K562 (cell line): ENCODE data around the gene PLEKHG3.

Experiments used
- ARHGAP35 ChIP-seq: fragments of 450-650 bp; IDR thresholded peaks from 2 replicates; pipeline ENCODE4 v1.6.1; 2018; ENCODE audit not compliant: partially characterized antibody
- CBX5 ChIP-seq: IDR thresholded peaks from 2 replicates; pipeline ENCODE4 v1.6.1; 2014; ENCODE audit warnings: low read depth, borderline replicate concordance
- CHD2 ChIP-seq: IDR thresholded peaks from 2 replicates; pipeline ENCODE4 v1.6.1; 2011; ENCODE audit warnings: low read depth, low read length
- FOS ChIP-seq: IDR thresholded peaks from 3 replicates; pipeline ENCODE4 v1.6.1; 2011; ENCODE audit not compliant: insufficient read length; ENCODE audit errors: extremely low read depth
- GABPB1 ChIP-seq: sonication (generic); formaldehyde crosslinking; IDR thresholded peaks from 2 replicates; pipeline ENCODE4 v1.8.0; 2022; ENCODE audit warnings: mild to moderate bottlenecking, missing genetic modification reagents
- KDM5B ChIP-seq: fragments of 200-600 bp; sonication (generic); IDR thresholded peaks from 2 replicates; pipeline ENCODE4 v1.6.1; 2012; ENCODE audit warnings: low read depth, mild to moderate bottlenecking, moderate library complexity, low read length, control low read depth, inconsistent platforms; ENCODE audit not compliant: insufficient replicate concordance
- NBN ChIP-seq: fragments of 450-650 bp; IDR thresholded peaks from 2 replicates; pipeline ENCODE4 v1.6.1; 2016; ENCODE audit warnings: low read depth, mild to moderate bottlenecking
- NR2F6 ChIP-seq: fragments of 450-650 bp; formaldehyde crosslinking; IDR thresholded peaks from 2 replicates; pipeline ENCODE4 v1.4.0; 2020; ENCODE audit warnings: mild to moderate bottlenecking
- RFX5 ChIP-seq: IDR thresholded peaks from 2 replicates; pipeline ENCODE4 v1.6.1; 2011; ENCODE audit warnings: low read depth, mild to moderate bottlenecking, improper control_type of control experiment, low read length
- SIN3A ChIP-seq, 2 experiments: fragments of 150-350 bp in 1 of 2; IDR thresholded peaks; 2 replicates each; pipeline ENCODE4 v1.6.1; 2011 to 2016; ENCODE audit warnings: borderline replicate concordance in 2 of 2, low read depth in 2 of 2, low read length in 2 of 2, mild to moderate bottlenecking in 2 of 2, moderate library complexity in 2 of 2; ENCODE audit not compliant: control insufficient read depth in 1 of 2
- TF ChIP-seq, protein P1 (sequence below): sonication (generic); formaldehyde crosslinking; IDR thresholded peaks from 2 replicates; pipeline ENCODE4 v1.8.0; 2022; ENCODE audit warnings: missing genetic modification reagents, mild to moderate bottlenecking, borderline replicate concordance
- TF ChIP-seq, protein P2 (sequence below), 2 experiments: fragments of 150-350 bp in 1 of 2; IDR thresholded peaks; 2 replicates each; pipeline ENCODE4 v1.6.1; 2012 to 2016; ENCODE audit warnings: low read depth in 2 of 2, low read length in 2 of 2, mild to moderate bottlenecking in 1 of 2, moderate library complexity in 1 of 2
- TF ChIP-seq, protein P3 (sequence below): sonication (generic); formaldehyde crosslinking; IDR thresholded peaks from 2 replicates; pipeline ENCODE4 v1.4.0; 2020; ENCODE audit warnings: mild to moderate bottlenecking, missing genetic modification reagents
- TF ChIP-seq, protein P4 (sequence below): fragments of 200-600 bp; sonication (generic); IDR thresholded peaks from one replicate; pipeline ENCODE4 v1.6.1; 2012; ENCODE audit warnings: mild to moderate bottlenecking, low read depth, low read length, inconsistent platforms

DNA sequence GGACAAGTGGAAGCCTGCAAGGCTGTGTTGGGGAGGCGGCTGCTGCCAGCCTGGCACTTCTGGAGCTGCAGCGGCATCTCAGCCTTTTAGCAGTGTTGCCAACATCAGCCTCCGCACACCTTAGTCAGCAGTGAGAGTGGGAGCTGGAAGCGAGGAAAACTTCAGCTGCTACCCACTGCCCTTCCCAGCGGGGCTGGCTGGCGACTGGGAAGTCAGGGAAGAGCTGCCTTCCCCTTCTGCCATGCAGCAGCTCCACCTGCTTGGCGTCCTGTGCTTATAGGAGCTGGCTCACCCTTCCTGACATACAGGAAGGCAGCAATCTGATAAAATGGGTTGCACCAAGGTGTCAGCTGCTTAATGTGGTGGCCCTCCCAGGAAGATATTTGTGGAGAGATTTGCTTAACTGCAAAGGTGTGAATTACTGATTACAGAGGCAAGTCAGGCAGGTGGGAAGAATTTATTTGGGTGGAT, 15.4 kb upstream of the PLEKHG3 start:
- no peak for TF ChIP-seq NBN
- TF ChIP-seq CBX5 = no peak
- TF ChIP-seq FOS = no peak
- TF ChIP-seq KDM5B = no peak
- TF ChIP-seq, protein P1, sequence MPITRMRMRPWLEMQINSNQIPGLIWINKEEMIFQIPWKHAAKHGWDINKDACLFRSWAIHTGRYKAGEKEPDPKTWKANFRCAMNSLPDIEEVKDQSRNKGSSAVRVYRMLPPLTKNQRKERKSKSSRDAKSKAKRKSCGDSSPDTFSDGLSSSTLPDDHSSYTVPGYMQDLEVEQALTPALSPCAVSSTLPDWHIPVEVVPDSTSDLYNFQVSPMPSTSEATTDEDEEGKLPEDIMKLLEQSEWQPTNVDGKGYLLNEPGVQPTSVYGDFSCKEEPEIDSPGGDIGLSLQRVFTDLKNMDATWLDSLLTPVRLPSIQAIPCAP (CRISPR knock-in tag) = no peak
- TF ChIP-seq CHD2 = no peak
- TF ChIP-seq, protein P2, sequence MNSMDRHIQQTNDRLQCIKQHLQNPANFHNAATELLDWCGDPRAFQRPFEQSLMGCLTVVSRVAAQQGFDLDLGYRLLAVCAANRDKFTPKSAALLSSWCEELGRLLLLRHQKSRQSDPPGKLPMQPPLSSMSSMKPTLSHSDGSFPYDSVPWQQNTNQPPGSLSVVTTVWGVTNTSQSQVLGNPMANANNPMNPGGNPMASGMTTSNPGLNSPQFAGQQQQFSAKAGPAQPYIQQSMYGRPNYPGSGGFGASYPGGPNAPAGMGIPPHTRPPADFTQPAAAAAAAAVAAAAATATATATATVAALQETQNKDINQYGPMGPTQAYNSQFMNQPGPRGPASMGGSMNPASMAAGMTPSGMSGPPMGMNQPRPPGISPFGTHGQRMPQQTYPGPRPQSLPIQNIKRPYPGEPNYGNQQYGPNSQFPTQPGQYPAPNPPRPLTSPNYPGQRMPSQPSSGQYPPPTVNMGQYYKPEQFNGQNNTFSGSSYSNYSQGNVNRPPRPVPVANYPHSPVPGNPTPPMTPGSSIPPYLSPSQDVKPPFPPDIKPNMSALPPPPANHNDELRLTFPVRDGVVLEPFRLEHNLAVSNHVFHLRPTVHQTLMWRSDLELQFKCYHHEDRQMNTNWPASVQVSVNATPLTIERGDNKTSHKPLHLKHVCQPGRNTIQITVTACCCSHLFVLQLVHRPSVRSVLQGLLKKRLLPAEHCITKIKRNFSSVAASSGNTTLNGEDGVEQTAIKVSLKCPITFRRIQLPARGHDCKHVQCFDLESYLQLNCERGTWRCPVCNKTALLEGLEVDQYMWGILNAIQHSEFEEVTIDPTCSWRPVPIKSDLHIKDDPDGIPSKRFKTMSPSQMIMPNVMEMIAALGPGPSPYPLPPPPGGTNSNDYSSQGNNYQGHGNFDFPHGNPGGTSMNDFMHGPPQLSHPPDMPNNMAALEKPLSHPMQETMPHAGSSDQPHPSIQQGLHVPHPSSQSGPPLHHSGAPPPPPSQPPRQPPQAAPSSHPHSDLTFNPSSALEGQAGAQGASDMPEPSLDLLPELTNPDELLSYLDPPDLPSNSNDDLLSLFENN (IDR thresholded peaks at IDR 0.05; ENCODE audit: low read depth in 2 of 2, low read length in 2 of 2) = no peak
- TF ChIP-seq, protein P3, sequence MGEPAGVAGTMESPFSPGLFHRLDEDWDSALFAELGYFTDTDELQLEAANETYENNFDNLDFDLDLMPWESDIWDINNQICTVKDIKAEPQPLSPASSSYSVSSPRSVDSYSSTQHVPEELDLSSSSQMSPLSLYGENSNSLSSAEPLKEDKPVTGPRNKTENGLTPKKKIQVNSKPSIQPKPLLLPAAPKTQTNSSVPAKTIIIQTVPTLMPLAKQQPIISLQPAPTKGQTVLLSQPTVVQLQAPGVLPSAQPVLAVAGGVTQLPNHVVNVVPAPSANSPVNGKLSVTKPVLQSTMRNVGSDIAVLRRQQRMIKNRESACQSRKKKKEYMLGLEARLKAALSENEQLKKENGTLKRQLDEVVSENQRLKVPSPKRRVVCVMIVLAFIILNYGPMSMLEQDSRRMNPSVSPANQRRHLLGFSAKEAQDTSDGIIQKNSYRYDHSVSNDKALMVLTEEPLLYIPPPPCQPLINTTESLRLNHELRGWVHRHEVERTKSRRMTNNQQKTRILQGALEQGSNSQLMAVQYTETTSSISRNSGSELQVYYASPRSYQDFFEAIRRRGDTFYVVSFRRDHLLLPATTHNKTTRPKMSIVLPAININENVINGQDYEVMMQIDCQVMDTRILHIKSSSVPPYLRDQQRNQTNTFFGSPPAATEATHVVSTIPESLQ = no peak
- TF ChIP-seq GABPB1 = no peak
- TF ChIP-seq, protein P4, sequence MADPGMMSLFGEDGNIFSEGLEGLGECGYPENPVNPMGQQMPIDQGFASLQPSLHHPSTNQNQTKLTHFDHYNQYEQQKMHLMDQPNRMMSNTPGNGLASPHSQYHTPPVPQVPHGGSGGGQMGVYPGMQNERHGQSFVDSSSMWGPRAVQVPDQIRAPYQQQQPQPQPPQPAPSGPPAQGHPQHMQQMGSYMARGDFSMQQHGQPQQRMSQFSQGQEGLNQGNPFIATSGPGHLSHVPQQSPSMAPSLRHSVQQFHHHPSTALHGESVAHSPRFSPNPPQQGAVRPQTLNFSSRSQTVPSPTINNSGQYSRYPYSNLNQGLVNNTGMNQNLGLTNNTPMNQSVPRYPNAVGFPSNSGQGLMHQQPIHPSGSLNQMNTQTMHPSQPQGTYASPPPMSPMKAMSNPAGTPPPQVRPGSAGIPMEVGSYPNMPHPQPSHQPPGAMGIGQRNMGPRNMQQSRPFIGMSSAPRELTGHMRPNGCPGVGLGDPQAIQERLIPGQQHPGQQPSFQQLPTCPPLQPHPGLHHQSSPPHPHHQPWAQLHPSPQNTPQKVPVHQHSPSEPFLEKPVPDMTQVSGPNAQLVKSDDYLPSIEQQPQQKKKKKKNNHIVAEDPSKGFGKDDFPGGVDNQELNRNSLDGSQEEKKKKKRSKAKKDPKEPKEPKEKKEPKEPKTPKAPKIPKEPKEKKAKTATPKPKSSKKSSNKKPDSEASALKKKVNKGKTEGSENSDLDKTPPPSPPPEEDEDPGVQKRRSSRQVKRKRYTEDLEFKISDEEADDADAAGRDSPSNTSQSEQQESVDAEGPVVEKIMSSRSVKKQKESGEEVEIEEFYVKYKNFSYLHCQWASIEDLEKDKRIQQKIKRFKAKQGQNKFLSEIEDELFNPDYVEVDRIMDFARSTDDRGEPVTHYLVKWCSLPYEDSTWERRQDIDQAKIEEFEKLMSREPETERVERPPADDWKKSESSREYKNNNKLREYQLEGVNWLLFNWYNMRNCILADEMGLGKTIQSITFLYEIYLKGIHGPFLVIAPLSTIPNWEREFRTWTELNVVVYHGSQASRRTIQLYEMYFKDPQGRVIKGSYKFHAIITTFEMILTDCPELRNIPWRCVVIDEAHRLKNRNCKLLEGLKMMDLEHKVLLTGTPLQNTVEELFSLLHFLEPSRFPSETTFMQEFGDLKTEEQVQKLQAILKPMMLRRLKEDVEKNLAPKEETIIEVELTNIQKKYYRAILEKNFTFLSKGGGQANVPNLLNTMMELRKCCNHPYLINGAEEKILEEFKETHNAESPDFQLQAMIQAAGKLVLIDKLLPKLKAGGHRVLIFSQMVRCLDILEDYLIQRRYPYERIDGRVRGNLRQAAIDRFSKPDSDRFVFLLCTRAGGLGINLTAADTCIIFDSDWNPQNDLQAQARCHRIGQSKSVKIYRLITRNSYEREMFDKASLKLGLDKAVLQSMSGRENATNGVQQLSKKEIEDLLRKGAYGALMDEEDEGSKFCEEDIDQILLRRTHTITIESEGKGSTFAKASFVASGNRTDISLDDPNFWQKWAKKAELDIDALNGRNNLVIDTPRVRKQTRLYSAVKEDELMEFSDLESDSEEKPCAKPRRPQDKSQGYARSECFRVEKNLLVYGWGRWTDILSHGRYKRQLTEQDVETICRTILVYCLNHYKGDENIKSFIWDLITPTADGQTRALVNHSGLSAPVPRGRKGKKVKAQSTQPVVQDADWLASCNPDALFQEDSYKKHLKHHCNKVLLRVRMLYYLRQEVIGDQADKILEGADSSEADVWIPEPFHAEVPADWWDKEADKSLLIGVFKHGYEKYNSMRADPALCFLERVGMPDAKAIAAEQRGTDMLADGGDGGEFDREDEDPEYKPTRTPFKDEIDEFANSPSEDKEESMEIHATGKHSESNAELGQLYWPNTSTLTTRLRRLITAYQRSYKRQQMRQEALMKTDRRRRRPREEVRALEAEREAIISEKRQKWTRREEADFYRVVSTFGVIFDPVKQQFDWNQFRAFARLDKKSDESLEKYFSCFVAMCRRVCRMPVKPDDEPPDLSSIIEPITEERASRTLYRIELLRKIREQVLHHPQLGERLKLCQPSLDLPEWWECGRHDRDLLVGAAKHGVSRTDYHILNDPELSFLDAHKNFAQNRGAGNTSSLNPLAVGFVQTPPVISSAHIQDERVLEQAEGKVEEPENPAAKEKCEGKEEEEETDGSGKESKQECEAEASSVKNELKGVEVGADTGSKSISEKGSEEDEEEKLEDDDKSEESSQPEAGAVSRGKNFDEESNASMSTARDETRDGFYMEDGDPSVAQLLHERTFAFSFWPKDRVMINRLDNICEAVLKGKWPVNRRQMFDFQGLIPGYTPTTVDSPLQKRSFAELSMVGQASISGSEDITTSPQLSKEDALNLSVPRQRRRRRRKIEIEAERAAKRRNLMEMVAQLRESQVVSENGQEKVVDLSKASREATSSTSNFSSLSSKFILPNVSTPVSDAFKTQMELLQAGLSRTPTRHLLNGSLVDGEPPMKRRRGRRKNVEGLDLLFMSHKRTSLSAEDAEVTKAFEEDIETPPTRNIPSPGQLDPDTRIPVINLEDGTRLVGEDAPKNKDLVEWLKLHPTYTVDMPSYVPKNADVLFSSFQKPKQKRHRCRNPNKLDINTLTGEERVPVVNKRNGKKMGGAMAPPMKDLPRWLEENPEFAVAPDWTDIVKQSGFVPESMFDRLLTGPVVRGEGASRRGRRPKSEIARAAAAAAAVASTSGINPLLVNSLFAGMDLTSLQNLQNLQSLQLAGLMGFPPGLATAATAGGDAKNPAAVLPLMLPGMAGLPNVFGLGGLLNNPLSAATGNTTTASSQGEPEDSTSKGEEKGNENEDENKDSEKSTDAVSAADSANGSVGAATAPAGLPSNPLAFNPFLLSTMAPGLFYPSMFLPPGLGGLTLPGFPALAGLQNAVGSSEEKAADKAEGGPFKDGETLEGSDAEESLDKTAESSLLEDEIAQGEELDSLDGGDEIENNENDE = no peak
- no peak for TF ChIP-seq NR2F6 (CRISPR knock-in tag)
- TF ChIP-seq RFX5 = no peak
- no peak for TF ChIP-seq ARHGAP35
- no peak for TF ChIP-seq SIN3A (IDR thresholded peaks at IDR 0.05; ENCODE audit: borderline replicate concordance in 2 of 2, control insufficient read depth in 1 of 2, low read depth in 2 of 2, low read length in 2 of 2)
